Measurements from ENCODE around the gene DRAP1. TPM values are rescaled to one million over a fixed set of nuclear protein-coding genes. Genes with fewer than 3 reads are reported as not detected.
"Not testable (repeated sequence)": the region's sequence is repeated elsewhere in the genome, so short reads cannot be mapped to it uniquely, and the experiment has no call there.

The DRAP1 gene
- total RNA-seq, 4 donors from 2014 or later, result 64.5 to 134 (median 93.3) TPM

GRCh38 chr11:65947133-65947532, 27.9 kb downstream of the DRAP1 start:
- H3K4me3 ChIP-seq, result no peak overlapping the region
- TF ChIP-seq CTCF (IDR thresholded peaks at IDR 0.05) (no peak), POLR2A (IDR thresholded peaks at IDR 0.05) (no peak), EP300 (IDR thresholded peaks at IDR 0.05) (no peak)
- H3K9me3 ChIP-seq, result no peaks in the 10 kb centered on the region
- no peak for DNase-seq (ENCODE audit: low spot score in 2 of 2)
- no peaks in the 10 kb centered on the region for H3K4me1 ChIP-seq
- no peaks in the 10 kb centered on the region for H3K36me3 ChIP-seq
- WGBS, 2 donors, result 54 to 58% methylated on average over 7 to 13 of the region's 13 CpGs
- no peaks in the 10 kb centered on the region for H3K27me3 ChIP-seq
- H3K27ac ChIP-seq, result no peak overlapping the region

GRCh38 chr11:65947603-65948125, 28.4 kb downstream of the DRAP1 start:
- no peak overlapping the region for H3K27ac ChIP-seq
- H3K4me3 ChIP-seq, result no peak overlapping the region
- H3K36me3 ChIP-seq, result no peaks in the 10 kb centered on the region
- whole genome bisulfite sequencing, 2 donors, result 78 to 82% methylated on average over 10 to 12 of the region's 12 CpGs
- no peaks in the 10 kb centered on the region for H3K9me3 ChIP-seq
- DNase-seq (ENCODE audit: low spot score in 2 of 2), result no peak
- TF ChIP-seq EP300 (IDR thresholded peaks at IDR 0.05) (no peak), CTCF (IDR thresholded peaks at IDR 0.05) (no peak), POLR2A (IDR thresholded peaks at IDR 0.05) (no peak)
- no peaks in the 10 kb centered on the region for H3K27me3 ChIP-seq
- no peaks in the 10 kb centered on the region for H3K4me1 ChIP-seq

GRCh38 chr11:65950711-65951110, 31.5 kb downstream of the DRAP1 start:
- not testable (repeated sequence) for DNase-seq (ENCODE audit: low spot score in 2 of 2); H3K4me3 ChIP-seq
- WGBS, 2 donors, result 95 to 96% methylated on average over 5 of the region's 5 CpGs

GRCh38 chr11:65951641-65952040, 32.4 kb downstream of the DRAP1 start:
- not testable (repeated sequence) for H3K4me1 ChIP-seq; DNase-seq (ENCODE audit: low spot score in 2 of 2); H3K27ac ChIP-seq; H3K4me3 ChIP-seq; H3K9me3 ChIP-seq; H3K36me3 ChIP-seq
- peaks cover 0 to 12% of the 10 kb centered on the region in 2 donors for H3K27me3 ChIP-seq
- 53 to 55% methylated on average over 3 of the region's 3 CpGs for WGBS, 2 donors

More at GRCh38 chr11:65950711-65951110, 31.5 kb downstream of the DRAP1 start:
- not testable (repeated sequence) for H3K36me3 ChIP-seq, H3K4me1 ChIP-seq, H3K27ac ChIP-seq, H3K9me3 ChIP-seq
- H3K27me3 ChIP-seq, result peaks cover 0 to 12% of the 10 kb centered on the region in 2 donors

- H3K4me1 ChIP-seq, result no peaks in the 10 kb centered on the region
- no peaks in the 10 kb centered on the region for H3K36me3 ChIP-seq
- H3K4me3 ChIP-seq, result no peak overlapping the region
- H3K27ac ChIP-seq, result no peak overlapping the region
- 49 to 54% methylated on average over 6 of the region's 6 CpGs for WGBS, 2 donors
- TF ChIP-seq EP300 (IDR thresholded peaks at IDR 0.05), result no peak
- H3K27me3 ChIP-seq, result peaks cover 0 to 12% of the 10 kb centered on the region in 2 donors
- no peak for DNase-seq (ENCODE audit: low spot score in 2 of 2)
- H3K9me3 ChIP-seq, result no peaks in the 10 kb centered on the region
Observed at GRCh38 chr11:65952052-65952521, 32.9 kb downstream of the DRAP1 start.

- Histone ChIP-seq H3K27ac (no peak overlapping the region), H3K27me3 (peaks cover 0 to 12% of the 10 kb centered on the region in 2 donors), H3K4me1 (no peaks in the 10 kb centered on the region), H3K36me3 (no peaks in the 10 kb centered on the region), H3K4me3 (no peak overlapping the region), H3K9me3 (no peaks in the 10 kb centered on the region)
- DNase-seq (ENCODE audit: low spot score in 2 of 2), result no peak
- WGBS, 2 donors, result 87 to 88% methylated on average over 13 to 14 of the region's 20 CpGs
- TF ChIP-seq EP300 (IDR thresholded peaks at IDR 0.05) (no peak), CTCF (IDR thresholded peaks at IDR 0.05) (no peak), POLR2A (IDR thresholded peaks at IDR 0.05) (no peak)
Observed at GRCh38 chr11:65953471-65953870, 34.2 kb downstream of the DRAP1 start.

- Histone ChIP-seq H3K36me3 (no peaks in the 10 kb centered on the region), H3K4me3 (no peak overlapping the region), H3K27me3 (peaks cover 0 to 12% of the 10 kb centered on the region in 2 donors), H3K27ac (no peak overlapping the region), H3K4me1 (no peaks in the 10 kb centered on the region), H3K9me3 (no peaks in the 10 kb centered on the region)
- TF ChIP-seq POLR2A (IDR thresholded peaks at IDR 0.05) (no peak), EP300 (IDR thresholded peaks at IDR 0.05) (no peak), CTCF (IDR thresholded peaks at IDR 0.05) (no peak)
- 72 to 74% methylated on average over 8 of the region's 8 CpGs for WGBS, 2 donors
- no peak for DNase-seq (ENCODE audit: low spot score in 2 of 2)
Observed at GRCh38 chr11:65954771-65955170, 35.5 kb downstream of the DRAP1 start.
